Right hindlimb (tissue), 1 donor: ENCODE results near the gene NKAIN1.
"Not testable (repeated sequence)": the region's sequence is repeated elsewhere in the genome, so short reads cannot be mapped to it uniquely, and the experiment has no call there.

Experiments
- DNase-seq: peaks from one replicate; pipeline ENCODE4 v3.0.0-alpha.2; 2018

NKAIN1 gene

DNA sequence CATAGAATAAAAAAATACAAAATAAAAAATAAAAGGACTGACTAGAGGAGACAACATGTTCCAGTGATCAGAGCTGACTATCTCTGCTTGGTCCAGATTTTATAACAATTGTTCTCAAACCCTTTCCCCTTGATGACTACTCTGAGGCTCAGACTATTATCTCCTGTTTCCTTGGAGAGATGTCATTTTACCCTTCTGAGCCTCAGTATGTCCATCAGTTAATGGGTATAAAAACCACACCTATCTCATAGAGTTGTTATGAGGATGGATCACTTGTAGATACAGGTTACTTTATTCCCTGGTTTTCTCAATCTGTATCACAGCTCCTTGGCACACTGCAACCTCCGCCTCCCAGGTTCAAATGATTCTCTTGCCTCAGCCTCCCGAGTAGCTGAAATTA is 7.0 kb downstream of the NKAIN1 start:
- DNase-seq = no peak

DNA sequence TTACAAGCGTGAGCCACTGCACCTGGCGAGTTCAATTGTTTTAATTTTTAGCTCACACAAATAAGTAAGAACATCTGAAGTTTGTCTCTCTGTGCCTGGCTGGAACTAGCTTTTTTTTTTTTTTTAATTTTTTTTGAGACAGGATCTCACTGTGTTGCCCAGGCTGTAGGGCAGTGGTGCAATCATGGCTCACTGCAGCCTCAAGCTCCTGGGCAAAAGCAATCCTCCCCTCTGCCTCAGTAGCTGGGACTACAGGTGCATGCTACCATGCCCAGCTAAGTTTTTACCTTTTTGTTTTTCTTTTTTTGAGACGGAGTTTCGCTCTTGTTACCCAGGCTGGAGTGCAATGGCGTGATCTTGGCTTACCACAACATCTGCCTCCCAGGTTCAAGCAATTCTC is 7.9 kb downstream of the NKAIN1 start:
- DNase-seq = no peak

DNA sequence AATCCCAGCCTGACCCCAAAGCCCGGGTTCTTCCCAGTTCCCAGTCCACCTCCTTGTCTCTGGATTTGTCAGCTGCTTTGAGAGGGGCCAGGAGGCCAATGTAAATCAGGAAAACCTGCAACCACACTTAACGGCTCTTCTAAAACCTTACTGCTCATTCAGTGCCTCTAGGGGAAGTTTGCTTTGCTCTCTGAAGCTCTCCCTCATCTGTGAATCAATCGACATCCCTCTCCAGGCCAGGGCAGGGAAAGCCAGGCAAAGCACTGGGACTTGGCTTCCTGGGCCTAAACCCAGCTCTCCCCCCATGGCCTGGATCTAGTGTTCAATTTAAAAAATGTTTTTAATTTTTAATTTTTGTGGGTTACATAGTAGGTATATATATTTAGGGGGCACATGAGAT is 9.3 kb downstream of the NKAIN1 start:
- no peak for DNase-seq

DNA sequence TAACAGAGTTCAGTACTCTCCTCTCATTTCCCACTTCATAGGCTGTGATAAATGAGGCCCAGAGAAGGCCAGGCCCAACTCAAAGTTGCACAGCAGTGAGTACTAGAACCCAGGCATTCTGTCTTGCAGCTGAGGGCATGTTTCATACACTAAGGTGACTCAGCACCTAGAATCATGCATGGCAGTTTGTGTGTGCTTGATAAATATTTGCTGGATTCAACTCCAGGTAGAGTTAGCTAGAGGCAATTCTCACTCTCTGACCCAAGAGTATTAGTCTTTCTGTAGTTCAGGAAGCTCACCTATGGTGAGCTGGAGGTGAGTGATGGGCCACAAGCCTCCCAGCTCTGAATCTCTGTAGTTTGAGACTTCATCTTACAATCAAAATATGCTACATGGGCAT is 10.7 kb downstream of the NKAIN1 start:
- no peak for DNase-seq

DNA sequence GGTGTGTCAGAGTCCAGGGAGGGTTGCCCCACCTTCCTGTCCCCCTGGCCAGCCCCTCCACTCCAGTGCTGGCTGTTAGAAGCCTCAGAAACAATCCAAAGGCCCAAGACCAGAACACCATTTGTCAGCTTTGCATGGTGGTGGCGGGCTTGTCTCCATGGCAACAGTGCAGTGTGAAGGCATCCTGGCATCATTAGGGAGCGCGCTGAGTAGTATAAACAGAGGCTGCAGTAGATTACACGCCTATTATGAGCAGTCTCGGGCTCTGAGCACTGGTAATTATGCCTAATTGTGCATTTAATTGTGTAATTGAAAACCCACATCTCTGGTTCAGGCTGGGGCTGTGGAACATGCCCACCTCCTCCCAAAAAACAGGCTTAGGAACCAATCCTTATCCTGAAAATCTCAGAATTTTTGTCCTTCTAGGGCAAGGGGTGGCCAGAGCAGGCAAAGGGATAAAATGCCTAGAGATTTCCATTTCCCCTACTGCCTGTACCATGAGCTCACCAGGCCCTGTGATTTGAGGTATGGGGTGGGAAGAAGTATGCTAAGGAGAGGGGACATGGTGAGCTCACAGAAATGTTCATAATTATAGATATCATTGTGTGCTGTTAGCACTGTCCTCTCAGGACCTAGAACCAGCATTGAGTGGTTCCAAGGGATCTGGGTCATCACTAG is 11.7 kb downstream of the NKAIN1 start:
- DNase-seq = peak; percentile 20

DNA sequence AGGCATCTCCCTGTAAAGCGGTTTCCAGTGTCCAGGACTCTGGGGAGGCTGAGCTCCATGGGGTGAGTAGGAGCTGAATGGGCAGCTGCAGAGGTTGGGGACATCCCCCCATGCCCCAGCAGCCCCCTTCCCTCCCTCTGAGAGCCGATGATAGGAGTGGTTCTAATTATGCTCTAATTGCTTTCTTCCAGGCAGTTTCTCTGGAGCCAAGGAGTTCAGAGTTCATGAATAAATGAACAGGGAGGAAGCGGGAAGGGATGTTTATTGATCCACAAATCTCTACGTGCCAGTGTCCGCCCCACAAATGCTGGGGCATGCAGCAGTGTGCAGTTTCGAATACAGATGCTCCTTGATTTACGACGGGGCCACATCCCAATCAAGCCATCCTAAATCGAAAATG is 15.6 kb downstream of the NKAIN1 start:
- no peak for DNase-seq

DNA sequence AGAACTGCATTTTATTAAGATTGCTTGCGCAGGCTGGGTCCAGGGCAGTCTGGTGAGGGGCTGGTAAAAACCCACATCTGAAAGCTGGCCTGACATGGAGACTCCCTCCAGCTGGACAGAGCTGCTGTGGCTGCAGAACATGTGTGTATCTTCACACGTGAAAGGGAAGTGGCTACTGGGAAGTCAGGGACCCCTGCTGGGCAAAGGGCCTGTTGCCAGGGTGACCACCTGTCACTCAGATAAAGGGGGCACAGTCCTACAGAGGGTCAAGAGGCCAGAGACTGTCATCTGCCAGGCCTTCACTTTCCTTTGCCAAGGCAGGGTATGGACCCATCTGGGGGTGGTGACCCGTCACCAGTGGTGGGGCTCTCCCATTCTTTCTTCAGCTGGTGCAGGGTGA is 17.5 kb downstream of the NKAIN1 start:
- DNase-seq = no peak

DNA sequence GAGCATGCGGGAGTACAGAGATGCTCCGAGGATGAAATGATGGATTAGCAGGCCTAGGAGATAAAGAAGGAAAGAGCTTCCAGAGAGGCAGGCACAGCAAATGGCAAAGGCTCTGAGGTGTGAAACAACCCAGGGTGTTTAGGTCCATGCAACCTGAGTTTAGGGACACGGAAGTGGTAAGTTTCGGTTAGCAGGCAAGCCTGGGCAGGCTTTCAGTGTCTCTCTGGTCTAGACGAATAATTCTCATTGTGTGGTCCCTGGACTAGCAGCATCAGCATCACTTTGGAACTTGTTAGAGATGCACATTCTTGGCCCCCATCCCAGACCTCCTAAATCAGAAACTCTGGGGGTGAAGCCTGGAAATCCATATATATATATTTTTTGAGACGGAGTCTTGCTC is 18.6 kb downstream of the NKAIN1 start:
- no peak for DNase-seq

DNA sequence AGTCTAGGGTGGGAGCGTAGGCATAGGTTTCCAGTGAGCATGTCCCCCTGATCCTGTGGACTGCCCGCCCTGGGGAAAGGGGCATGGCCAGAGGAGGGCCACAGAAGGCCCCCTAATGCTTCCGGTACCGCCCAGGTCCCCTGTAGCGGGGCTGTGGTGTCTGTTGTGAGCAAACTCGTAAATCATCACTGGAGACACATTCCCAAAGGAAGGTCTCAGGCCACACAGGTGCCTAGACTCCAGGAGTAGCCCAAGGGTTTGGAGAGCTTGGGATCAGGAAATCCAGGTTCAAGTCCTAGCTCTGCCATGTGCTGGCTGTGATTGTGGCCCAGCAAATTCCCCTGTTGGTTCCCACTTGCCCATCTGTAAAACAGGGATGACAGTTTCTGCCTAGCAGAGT is 20.2 kb downstream of the NKAIN1 start:
- no peak for DNase-seq

DNA sequence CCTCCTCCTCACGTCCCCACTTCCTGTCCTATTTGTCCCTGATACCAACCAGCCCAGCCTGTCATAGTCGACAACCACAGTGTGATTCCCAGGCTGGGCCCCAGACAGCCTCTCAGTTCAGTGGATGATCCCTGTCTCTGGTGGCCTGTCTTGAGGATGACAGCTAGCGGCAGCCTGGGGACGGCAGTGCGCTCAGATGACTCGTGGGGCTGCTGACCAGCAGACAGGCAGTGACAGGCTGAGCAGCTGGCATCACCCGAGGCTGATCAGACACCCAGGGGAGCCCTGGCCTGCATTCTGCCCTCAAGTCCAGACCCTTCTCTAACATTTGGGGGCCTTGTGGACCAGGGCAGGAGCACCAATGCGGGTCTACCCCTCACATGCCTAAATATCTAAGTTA is 21.0 kb downstream of the NKAIN1 start:
- DNase-seq = no peak

DNA sequence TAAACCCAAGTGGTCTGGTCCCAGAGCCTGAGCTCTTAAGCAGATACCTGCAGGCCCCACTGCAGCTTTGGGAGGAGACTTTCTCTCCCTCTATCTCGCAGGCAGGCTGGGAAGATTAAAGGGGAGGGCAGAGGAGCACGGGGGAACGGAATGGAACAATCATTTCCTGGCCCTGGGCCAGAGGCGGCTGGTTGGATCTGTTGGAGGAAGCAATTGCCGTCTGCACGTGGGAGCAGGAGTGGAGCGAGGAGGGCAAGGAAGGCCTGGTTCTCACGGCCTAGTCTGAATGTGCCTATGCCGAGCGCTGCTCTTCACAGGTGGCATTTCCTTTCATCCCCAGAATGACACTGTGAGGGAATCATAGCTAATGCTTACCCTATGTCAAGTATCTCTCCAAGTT is 23.7 kb downstream of the NKAIN1 start:
- DNase-seq = peak; percentile 79

DNA sequence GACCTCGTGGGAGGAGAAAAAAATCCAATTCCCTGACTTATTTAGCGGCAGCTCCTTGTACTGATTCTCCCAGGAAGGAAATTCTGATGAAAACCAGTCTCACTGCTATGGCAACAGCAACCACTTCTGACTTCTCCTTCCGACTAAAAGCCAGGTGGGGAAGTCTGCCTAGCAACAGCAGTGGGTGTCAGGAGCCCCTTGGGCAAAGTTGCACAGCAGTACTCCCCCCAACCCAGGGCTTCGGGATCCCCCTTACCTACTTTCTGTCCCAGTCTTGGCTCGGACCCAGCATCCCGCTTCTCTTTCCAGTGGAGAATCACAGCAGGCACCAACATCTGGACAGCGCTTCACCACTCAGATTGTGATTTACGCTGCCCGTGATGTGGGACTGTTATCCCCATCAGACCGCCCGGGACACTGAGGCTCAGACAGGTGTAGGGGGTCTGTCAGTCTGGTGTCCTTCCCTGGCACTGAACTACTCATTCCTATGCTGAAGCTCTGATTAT is 24.6 kb downstream of the NKAIN1 start:
- no peak for DNase-seq

DNA sequence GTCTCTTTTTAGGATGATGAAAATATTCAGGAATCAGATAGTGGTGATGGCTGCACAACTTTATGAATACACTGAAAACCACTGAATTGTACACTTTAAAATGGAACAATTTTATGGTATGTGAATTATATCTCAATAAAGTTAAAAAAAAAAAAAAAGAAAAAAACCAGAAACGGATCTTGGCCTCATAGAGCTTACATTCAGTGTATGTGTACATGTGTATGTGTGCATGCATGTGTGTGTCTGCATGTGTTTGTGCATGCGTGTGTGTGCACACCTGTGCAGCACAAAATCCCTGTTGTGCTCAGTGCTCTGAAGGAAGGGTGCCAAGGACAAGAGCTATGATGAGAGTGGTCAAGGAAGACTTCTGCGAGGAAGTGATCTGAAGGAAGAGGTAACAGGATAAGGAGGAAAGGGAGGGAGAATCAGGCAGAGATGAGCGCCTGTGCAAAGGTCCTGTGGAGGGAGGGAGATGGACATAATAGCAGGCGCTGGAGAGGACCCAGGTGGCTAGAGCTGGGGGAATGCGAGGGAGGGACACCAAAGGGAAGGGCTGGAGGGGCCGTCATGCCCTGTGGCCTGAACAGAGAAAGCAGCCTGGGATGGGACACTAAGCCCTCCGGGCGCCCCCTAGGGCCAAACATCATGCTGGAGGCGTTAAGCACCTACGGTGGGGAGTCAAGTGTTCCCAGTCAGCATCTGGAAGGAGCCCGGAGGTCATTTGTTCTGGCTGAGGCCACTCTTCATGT is 25.2 kb downstream of the NKAIN1 start:
- no peak for DNase-seq

DNA sequence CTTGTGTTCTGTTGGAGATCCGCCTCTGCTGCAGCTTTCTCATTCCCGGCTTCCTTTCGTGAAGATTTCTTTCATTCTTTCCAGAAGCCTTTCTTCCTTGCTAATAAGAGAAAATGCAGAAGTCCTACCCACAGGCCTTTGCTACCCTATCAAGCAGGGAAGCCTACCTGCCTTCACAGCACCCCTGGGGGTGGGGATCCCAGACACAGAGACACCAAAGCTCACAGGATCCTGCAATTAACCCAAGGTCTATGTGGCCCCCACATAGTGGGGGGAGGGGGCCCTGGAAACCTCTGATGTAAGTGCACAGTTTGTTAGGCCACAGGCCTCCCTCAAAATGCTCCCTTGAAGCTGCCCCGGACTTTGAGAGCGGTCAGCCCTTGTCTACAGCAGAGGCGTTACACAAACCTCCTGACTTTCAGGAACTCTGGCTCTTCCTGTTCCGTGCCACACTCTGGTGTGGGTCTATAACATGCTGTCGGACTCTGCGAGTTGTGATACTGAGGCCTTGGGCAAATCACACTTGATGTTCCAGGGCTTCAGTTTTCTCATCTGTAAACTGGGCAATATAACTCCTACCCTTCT is 31.2 kb downstream of the NKAIN1 start:
- DNase-seq = no peak

DNA sequence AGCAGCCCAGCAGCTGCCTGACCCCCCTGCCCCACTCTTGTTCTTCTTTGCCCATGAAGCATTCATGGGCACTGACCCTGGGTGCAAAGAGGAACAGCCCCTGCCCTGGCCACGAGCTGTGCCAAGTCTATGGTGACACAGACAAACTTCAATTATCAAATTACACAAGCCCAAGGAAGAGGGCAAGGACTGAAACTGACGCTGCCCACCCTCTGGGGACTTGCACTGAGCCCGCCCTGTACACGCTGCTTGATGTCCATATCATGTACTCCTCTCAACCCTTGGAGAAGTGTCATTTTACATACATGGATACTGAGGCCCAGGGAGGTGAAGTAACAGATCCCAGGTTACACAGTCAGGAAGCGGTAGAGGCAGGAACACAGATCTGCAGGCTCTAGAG is 32.1 kb downstream of the NKAIN1 start:
- DNase-seq = no peak

DNA sequence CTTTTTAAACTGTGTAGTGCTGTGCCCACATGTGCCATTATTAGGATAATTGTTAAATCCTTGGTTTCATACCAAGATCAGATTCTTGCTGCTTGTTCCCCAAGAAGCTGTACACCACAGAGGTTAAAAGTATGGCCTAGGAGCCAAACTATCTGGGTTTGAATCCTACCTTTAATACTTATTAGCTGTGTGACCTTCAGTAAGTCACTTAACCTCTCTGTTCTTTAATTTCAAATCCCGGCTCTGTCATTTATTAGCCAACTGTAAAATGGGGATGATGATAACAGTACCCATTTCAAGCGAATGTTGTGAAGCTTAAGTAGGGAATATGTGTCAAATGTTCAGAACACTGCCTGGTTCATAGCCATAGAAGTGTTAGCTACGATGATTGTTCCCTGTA is 32.6 kb downstream of the NKAIN1 start:
- DNase-seq = no peak

DNA sequence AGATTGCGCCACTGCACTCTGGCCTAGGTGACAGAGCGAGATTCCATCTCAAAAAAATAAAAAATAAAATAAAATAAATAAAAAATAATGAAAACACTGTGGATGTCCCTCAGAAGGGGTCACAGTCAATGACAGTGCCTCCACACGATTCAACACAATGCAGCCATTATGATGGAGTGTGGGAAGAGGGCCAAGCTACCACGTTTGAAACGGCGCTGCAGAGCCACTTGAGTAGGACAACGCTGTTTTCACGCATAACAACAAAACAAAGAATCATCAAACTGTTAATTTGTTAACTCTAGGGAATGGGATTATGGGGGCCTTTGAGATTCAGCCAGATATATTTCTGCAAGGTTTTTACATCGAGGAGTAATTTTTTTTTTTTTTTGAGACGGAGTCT is 36.5 kb downstream of the NKAIN1 start:
- no peak for DNase-seq

DNA sequence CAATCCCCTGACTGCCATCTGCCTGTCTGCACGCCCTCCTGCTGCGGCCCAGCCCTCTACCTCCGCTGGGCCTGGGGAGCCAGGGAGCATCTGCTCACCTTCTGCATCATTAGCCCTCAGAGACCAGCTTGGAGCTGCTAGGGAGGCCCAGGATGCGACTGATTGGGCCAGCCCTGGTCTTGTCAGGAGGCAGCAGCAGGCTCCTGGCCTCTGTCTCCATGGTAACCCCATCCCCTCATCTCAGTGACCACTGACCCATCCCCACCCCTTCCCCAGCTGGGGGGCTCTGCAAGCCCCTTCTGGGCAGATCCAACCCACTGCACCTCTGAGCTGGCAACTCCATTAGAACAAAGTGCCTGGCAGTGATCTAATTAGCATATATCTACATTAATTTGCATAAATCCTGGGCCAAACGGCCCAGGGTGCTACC is 37.7 kb downstream of the NKAIN1 start:
- no peak for DNase-seq

DNA sequence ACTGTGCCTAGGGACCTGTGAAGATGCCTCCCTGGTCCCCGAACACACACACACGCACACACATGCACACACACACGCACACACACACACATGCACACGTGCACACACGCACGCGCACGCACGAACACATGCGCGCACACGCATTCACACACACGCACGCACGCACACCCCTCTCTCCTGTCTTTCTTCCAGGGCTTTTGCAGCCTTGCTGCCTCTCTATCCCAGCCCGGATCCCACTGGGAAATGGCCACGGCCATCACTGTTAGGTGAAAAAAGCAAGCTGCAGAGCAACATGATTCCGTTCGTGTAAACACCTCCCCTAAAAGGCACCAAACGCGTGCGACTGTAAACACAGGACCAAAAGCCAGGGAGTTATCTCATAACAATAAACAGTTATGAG is 39.7 kb downstream of the NKAIN1 start:
- DNase-seq = no peak

DNA sequence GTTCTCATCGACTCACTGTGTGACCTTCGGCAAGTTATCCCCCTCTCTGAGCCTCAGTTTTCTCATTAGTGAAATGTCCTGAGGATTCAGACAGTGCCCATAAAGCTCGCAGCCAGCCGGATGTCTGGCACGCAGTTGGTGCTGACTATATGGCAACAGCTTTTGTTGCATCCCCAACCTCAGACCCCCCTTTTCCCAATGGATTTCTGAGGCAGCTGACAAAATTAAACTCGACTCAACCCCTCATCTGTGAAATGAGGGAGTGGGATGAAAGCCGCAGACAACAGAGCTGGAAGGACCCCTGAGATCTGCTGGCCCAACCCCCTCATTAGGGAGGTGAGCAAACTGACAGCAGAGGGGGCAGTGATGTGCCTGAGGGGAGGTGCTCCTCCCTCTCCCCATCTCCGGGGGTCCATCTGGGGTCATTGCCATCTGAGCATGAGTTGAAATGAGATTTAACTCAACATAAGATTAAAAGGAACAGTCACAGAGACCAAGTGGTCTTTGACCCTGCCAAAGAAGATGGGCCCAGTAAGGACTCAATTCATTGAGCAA is 40.4 kb downstream of the NKAIN1 start:
- DNase-seq = no peak

DNA sequence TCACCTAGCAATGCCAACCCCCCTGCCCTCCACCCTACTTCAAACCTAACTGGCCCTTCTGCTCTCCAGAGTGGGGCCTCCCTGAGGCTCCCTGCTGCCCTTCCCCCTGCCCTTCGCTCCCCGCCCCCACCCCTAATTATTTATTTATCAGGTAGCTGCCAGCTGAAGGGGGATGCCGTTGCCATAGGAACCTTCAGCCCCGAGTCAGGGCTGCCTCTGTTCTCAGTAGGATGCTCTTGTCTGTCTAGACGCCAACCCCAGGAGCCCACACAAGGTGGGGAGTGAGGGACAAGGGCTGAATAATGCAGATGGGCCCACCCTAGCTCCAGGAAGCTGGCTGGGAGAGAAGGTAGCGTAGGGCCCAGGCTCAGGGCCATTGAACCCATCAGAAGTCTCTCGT is 41.1 kb downstream of the NKAIN1 start:
- DNase-seq = no peak

DNA sequence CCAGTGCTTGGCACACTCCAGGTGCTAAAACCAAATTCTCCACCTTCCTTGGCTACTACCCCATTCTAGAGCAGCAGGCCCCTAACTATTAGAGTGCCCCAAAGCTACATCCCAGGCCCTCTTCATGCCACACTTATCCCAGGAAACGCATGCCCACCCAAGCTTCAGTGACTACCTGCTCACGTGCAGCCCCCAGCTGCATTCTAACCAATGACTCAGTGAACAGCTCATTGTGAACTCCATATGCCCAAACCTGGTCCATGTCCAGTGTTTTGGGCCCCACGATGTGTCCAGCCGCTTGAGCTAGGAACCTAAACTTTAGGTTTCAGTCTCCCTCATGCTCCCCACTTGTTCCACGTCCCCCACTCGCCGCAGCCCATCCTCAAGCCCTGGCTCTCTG is 41.5 kb downstream of the NKAIN1 start:
- no peak for DNase-seq

DNA sequence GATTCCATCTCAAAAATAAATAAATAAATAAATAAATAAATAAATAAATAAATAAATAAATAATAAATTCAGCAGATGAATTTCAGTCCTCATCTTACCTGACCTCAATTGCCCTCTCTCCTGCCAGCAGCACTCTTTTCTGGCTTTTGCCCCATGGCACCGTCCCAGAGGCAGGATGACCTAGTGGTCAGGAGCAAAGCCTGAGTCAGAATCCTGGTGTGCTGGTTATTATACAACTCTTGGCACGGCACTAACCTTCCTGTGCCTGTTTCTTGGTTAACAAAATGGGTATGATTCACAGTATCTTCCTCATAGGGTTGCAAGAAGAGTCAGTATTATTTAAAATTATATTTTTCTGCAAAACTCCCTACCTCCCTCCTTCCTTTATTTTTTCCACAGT is 43.0 kb downstream of the NKAIN1 start:
- DNase-seq = no peak

DNA sequence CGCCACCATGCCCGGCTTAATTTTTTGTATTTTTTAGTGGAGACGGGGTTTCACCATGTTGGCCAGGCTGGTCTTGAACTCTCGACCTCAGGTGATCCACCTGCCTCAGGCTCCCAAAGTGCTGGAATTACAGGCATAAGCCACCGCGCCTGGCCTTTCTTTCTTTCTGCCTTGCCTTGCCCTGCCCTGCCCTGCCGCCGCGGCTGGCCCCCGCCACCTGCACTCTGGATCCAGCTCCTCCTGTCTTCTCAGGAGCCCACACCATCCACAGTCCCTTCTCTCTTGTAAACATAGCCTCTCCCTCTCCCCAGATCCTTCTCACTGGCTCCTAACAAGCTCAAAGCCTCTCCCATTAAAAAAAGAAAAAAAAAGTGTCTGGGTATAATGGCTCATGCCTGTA is 44.4 kb downstream of the NKAIN1 start:
- DNase-seq = not testable (repeated sequence)
